DMS53 treated with DMSO at 0.1 percent for 48 hours (cell line): ENCODE data around the gene ARMC7.
A peak's percentile ranks its signal among the peaks of the same experiment; 100 is the strongest.

Experiments used
- DNase-seq: peaks from one replicate; lab custom pipeline; 2025; ENCODE audit not compliant: unreplicated experiment; lab: John Stamatoyannopoulos, UW

The ARMC7 gene

GRCh38 chr17:75077496-75078283, 32.1 kb upstream of the ARMC7 start:
- DNase-seq = peak; percentile 69

GRCh38 chr17:75078284-75079022, 31.3 kb upstream of the ARMC7 start:
- no peak for DNase-seq

GRCh38 chr17:75079023-75079373, 30.8 kb upstream of the ARMC7 start:
- no peak for DNase-seq

- DNase-seq = no peak
Observed at GRCh38 chr17:75081611-75082540, 27.9 kb upstream of the ARMC7 start.

GRCh38 chr17:75082683-75083082, 27.1 kb upstream of the ARMC7 start:
- DNase-seq = no peak

GRCh38 chr17:75084039-75084660, 25.6 kb upstream of the ARMC7 start:
- no peak for DNase-seq

GRCh38 chr17:75086496-75087181, 23.1 kb upstream of the ARMC7 start:
- DNase-seq = no peak

GRCh38 chr17:75087182-75087557, 22.6 kb upstream of the ARMC7 start:
- DNase-seq = no peak

GRCh38 chr17:75087558-75088453, 22.0 kb upstream of the ARMC7 start, which contains the start of gene SLC16A5:
TSS of gene SLC16A5 (plus strand) at chr17:75087954. CDS start at chr17:75093637, 5,683 bp downstream.
- DNase-seq = peak; percentile 73

GRCh38 chr17:75088465-75089417, 21.0 kb upstream of the ARMC7 start:
- DNase-seq = no peak

GRCh38 chr17:75090871-75091854, 18.6 kb upstream of the ARMC7 start:
- no peak for DNase-seq

GRCh38 chr17:75091855-75092327, 17.9 kb upstream of the ARMC7 start:
- no peak for DNase-seq

GRCh38 chr17:75093548-75094158, 16.1 kb upstream of the ARMC7 start:
- DNase-seq = no peak

- no peak for DNase-seq
Observed at GRCh38 chr17:75094871-75095399, 14.8 kb upstream of the ARMC7 start.

- peak; percentile 60 for DNase-seq
Observed at GRCh38 chr17:75096082-75096625, 13.6 kb upstream of the ARMC7 start.

- DNase-seq = no peak
Observed at GRCh38 chr17:75097865-75098264, 11.9 kb upstream of the ARMC7 start.
